ENCODE results near the gene B9D2.

The B9D2 gene

DNA sequence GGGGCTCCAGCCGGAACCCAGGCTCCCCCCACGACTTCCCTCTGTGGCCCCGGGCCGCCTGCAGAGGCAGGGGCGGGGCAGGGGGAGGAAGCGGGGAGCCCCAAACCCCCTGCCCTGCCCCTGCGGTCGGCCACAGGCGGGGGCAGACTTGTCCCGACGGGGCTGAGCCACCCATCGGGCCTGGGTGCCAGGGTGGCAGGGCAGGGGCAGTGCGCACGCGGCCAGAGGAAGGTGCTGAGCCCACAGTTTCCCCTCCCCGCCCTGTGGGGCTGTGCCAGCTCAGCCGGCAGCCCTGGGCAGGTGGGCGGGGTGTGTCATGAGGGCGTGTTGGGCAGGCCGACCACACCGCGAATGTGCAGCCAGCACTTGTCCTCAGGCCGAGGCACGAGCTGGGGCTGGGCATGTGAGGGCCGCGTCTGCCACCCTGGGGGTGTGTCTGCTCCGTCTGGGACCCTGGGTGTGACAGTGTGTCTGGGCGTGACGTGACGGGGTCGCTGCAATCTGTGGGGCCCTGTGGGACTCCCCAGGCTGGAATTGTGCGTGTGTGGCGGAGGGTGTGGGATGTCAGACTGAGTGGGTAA lies 36.3 kb downstream of the B9D2 start:
- peak; percentile 72 to 76 for DNase-seq (ENCODE audit: low read depth in 2 of 2)

DNA sequence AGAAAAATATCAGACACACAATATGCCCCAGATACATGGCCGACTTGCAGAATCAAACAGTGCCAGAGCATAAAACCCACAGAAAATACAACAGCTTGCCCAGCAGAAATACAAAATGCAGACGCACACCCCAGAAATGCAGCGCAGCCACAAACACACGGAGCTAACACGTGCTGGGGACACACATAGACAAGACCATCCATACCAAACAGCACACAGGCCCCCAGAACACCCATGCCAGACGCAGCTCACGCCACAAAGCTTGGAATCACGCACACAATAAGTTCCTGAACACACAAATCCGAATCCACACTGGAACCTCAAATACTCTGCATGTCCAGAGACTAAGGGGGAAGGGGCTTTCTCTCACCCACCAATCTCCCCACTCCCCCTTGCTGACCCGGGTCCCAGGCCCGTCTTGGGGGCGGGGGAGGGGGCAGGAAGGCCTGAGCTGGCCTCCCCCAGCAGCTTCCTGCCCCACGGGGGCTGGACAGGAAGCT lies 36.8 kb downstream of the B9D2 start:
- DNase-seq (ENCODE audit: low read depth in 2 of 2), result no peak

DNA sequence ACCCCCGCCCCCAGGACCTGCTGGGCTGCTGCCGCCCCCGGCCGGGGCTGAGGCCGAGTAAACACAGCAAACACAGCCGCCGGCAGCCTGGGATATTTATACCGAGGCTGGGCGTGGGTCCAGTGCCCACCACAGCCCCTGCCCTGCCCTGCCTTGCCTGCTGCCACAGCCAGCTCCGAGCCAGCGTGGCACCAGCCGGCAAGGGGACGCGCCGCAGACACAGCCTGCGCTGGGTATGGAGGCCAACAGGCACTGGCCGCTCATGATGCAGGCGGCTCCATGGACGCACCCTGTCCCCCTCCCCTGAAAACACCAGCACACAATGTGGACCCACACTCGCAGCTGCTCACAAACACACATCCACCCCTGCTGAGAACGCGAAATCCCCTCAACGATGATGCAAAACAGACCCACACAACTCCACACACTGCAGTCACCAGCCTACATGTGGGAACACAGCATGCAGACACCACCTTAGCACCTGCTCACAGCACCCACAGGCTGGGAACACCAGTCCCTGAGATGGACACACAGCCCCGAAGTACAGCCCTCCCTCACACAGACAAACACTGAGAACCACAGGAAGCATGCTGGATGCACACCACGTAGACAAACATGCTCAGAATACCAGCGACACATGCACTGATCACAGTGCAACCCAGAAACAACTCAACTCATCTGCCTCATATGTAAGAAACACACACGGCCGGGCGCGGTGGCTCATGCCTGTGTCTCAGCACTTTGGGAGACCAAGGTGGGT lies 37.8 kb downstream of the B9D2 start:
- DNase-seq (ENCODE audit: low read depth in 2 of 2), result no peak

DNA sequence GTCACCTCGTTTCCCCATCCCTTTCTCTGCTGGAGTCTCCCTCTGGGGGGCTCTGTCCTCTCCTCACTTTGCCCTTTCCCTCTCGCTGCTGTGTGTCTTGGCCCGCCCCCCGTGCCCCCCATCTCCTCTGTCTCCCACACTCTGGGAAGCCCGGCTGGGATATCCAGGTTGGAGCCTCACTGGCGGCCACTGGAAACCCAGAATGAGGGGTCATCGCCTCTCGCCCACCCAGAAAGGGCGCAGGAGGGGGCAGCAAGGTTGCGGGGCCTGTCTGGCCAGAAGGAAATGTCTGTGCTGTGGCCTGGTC lies 38.4 kb downstream of the B9D2 start:
- DNase-seq (ENCODE audit: low read depth in 2 of 2), result no peak

DNA sequence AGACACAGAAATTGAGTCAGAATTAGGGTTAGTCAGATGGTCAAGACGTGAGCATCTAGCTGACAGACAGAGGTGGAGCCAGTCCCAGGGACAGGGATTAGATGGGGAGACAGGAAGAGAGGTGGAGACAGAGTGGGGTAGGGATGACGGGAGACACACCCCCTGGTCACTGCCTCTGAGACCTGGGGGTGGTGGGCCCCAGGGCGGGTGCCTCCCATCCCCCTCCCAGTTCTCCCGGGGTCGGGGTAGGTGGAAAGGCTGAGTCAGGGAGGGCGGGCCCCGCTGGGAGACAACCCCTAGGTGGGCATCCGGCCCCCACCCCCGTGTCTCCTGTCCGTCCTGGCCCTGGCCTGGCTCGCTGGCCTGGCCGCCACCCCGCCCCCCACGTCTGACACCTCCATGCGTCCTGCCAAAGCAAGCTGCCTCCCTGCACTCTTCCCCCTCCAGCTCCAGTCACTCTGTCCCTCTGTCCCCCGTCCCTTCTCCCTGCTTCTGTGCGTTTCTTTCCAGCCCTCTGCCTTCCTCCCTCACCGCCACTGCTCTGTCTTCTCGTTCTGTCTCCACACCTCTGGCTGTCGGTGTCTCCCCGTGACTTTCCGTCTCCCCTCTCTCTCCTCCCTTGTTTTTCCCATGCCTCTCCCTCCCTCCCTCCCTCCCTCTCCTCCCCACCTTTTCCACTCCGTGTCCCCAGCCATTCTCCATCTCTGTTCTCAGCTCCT lies 38.9 kb downstream of the B9D2 start:
- DNase-seq (ENCODE audit: low read depth in 2 of 2), result no peak

DNA sequence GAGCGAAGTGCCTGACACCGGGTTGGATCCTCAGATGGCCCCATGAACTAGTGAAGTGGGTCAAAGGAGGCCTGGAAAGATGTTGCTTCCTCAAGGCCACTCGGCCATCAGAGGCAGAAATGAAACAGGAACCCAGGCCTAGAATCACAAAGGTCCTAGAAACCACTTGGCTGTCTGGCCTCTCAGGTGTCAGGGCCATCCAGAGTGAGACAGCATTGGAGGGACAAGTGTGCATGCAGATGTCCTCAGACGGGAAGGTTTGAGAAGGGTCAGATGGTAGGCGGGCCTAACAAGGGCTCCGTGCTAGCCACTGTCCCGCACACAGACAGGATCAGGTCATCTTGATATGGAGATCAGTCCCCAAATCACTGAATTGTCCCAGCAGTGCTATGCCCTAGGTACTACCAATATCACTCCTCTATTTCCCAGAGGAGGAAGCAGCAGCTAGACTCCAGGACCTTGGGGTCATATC lies 39.7 kb downstream of the B9D2 start:
- no peak for DNase-seq (ENCODE audit: low read depth in 2 of 2)

DNA sequence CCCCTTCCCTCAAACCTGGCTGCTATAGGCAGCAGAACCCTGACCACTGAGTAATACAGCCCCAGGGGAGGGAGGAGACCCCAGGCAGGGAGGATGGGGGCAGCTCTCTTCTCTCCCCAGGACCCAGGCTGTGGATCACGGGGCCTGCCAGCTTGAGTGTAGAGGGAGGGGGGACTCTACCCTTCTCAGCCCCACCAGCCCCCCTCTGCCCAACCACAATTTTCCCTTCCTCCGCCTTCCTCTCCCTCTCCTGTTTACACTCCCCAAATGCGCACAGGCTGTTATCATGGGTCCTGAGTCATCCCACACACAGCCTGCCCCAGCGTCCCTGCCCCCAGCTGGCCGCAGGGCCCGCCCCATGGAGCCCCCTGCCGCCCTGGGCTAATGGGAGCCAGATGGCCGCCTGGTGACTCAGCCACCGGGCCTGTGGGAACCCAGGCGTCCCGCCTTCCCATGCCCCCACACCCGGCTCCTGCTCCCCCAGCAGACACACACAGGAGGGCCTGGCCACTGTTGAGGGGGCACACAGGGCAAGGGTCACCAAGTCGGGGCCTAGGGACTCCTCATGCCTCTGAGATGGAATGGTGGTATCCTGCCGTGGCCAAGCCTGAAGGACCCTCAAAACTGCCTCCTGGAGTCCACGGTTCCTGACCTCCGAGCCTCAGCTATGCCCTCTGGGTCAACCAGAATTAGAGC lies 40.4 kb downstream of the B9D2 start:
- DNase-seq (ENCODE audit: low read depth in 2 of 2), result no peak

DNA sequence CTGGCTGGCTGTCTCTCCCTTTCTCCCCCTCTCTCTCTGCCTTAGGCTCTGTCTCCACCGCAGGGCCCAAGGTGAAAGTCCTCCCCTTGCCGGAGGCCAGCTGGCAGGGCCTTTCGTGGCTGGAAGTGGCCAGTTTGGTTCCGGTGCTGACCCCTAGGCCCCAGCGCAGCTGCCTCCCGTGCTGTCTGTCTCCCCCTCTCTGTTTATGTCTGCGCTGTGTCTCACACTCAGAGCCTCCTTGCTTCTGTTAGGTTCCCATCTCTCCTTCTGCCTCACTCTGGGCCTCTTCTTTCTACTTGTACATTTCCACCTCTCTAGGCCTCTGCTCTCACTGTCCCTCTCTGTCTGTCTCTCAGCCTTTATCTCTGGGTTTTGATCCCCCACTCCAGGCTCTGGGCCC lies 40.9 kb downstream of the B9D2 start:
- no peak for DNase-seq (ENCODE audit: low read depth in 2 of 2)

DNA sequence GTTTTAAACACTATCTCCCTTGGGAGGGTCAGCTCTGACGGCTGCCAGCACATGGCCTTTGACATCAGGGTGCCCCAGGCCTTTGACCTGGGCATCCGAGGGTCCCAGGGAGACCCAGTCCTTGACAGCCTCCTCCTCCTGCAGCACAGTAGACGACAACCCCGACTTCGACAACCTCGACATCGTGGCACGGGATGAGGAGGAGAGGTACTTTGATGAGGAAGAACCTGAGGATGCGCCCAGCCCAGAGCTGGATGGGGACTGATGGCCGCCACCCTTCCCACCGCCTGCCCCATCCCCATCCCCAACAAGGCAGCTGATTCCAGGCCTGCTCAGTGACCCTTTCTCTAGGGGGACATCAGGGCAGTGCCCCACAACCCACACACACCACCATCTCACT lies 41.5 kb downstream of the B9D2 start:
- DNase-seq (ENCODE audit: low read depth in 2 of 2), result no peak

DNA sequence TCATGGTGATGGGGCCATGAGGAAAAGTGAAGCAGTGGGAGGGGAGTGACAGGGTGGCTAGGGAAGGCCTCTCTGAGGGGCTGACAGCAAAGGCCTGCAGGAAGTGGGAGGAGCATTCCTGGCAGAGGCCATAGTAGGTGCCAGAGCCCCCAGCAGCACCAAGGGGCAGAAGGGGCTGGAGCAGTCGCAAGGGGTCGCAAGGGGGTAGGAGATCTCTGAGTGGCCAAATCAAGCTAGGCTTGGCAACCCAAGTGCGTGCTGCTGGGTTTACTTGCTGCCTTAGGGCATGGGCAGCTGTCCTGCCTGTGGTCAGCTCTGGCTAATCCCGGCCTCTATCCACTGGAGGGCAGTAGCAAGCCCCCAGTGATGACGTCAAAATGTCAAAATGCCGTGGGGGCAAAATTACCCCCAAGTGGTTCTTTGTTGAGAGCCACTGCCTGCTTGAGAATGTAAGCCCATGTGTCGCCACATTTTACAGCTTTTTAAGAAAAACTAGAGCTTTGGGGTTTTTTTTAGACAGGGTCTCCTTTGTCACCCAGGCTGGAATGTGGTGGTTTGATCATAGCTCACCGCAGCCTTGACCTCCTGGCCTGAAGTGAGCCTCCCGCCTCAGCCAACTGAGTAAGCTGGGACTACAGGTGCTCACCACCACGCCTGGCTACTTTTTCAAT lies 42.2 kb downstream of the B9D2 start:
- no peak for DNase-seq (ENCODE audit: low read depth in 2 of 2)

DNA sequence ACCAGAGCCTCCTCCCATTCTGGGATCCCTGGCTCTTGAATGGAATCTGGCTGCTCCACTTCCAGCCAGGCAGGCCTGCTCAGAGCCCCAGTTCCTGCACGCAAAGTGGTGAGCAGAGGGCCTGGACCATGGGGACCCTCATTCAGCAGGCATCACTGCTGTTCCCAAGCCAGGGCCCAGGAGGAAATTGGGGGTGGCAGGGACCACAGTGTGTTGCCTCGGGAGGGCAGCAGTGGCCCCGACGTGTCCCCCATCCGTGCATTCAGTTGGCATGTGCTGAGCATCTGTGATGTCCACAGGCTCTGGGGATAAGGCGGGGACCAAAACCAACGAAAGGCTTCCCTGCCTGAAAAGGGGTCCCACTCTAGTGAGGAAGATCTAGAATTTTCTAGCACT lies 42.7 kb downstream of the B9D2 start:
- DNase-seq (ENCODE audit: low read depth in 2 of 2), result no peak

DNA sequence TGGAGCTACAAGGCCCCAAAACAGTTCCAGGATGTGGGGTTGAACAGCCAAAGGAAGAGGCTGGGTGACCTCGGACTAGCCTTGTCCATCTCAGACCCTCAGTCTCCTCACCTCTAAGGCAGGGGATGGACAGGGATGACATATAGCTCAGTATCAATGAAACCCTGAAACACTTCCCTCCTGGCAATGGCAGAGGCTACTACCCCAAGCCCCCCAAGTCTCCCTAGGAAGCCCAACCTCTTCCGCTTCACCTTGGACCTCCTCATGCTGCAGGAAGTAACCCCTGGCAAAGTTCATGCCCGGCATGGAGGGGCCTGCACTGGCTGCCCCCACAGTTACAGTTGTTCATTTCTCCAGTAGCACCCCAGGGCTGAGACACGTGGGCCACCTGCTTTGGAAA lies 43.4 kb downstream of the B9D2 start:
- no peak for DNase-seq (ENCODE audit: low read depth in 2 of 2)

DNA sequence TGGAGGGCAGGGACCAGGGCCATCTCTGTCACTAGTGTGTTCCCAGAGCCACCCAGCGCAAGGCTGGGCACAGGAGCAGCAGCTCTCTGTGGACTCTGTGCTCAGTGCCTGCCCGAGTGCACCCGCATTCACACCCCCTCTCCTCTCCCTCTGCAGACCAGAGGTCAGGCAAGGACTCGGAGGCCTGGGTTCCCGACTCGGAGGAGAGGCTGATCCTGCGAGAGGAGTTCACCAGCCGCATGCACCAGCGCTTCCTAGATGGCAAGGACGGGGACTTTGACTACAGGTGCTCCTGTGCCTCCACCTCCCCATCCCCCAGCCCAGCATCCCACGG lies 43.8 kb downstream of the B9D2 start:
- no peak for DNase-seq (ENCODE audit: low read depth in 2 of 2)

DNA sequence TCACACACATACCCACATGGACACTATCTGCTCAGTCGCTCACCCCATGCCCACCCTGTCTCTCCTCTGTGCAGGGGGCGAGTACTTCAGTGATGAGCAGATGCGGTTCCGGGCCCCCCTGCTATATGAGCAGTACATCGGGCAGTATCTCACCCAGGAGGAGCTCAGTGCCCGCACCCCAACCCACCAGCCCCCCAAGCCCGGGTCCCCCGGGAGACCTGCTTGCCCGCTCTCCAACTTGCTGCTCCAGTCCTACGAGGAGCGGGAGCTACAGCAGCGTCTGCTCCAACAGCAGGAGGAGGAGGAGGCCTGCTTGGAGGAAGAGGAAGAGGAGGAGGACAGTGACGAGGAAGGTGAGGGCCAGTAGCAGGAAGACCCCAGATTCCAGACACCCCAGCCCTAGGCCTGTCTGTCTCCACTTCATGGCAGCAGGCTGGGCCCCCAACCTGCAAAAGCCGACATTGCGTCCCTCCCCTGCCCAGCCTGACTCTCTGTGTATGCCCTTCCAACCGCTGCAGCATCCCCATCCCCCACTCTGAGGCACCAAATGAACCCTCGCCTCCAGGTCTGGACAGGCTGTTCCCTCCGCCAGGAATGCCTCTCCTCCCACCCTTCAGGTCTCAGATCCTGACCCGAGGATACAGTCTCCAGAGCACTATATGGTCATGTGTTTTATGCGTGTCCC lies 44.3 kb downstream of the B9D2 start:
- no peak for DNase-seq (ENCODE audit: low read depth in 2 of 2)

DNA sequence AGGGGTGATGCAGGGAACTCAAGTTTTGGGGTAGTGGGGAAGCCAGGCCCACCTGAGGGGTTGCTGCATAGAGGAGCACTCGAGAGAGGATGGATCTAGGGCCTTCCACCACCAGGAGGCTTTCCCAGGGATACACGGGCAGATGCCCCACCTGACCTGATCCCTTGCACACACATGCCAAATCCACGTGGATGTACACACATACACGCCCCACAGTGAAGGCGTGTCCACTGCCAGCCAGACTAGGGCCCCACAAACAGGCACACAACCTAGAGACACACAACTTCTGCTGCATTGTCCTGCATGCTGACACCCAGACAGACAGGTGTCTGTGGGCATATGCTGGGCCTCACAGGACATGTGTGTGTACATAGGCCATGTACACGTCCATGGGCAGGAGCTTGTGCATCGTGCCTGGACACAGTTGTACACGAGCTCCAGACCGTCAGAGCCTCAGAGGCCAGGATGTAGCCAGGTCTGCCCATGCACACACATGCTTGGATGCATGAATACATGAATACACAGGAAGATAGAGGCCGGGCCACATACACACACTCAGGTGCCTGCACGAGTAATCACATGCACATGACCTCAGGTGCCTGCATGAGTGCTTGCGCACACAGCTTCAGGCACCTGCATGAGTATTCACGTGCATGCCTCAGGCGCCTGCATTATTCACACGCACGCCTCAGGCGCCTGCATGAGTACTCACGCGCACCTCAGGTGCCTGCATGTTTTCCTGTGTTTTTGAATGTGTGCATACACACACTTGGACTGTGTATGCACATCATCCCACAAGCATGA lies 45.1 kb downstream of the B9D2 start:
- DNase-seq (ENCODE audit: low read depth in 2 of 2), result no peak

DNA sequence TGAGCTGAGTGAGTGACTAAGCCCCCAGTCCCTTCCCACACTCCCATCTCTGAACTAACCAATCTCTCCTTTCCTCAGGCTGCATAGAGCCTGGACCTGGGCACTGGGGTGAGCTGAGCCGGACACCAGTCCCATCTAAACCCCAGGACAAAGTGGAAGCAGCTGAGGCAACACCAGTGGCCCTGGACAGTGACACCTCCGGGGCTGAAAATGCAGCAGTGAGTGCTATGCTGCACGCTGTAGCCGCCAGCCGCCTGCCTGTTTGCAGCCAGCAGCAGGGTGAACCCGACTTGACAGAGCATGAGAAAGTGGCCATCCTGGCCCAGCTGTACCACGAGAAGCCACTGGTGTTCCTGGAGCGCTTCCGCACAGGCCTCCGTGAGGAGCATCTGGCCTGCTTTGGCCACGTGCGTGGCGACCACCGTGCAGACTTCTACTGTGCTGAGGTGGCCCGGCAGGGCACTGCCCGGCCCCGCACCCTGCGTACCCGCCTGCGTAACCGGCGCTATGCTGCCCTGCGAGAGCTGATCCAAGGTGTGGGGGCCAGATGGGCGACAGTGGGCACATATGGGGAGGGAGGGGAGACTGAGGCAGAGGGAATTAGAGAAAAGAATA lies 47.5 kb downstream of the B9D2 start:
- DNase-seq (ENCODE audit: low read depth in 2 of 2), result no peak

DNA sequence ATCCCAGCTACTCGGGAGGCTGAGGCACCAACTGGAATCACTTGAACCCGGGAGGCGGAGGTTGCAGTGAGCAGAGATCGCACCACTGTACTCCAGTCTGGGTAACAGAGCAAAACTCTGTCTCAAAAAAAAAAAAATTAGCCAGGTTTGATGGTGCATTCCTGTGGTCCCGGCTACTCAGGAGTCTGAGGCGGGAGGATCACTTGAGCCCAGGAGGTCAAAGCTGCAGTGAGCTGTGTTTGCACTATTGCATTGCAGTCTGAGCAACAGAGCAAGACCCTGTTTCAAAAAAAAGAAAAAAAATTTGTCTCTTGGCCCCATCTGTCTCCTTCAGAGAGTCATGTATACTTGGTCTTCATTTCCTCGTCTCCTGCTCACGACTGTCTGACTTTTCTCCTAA lies 52.3 kb downstream of the B9D2 start:
- DNase-seq (ENCODE audit: low read depth in 2 of 2), result no peak

DNA sequence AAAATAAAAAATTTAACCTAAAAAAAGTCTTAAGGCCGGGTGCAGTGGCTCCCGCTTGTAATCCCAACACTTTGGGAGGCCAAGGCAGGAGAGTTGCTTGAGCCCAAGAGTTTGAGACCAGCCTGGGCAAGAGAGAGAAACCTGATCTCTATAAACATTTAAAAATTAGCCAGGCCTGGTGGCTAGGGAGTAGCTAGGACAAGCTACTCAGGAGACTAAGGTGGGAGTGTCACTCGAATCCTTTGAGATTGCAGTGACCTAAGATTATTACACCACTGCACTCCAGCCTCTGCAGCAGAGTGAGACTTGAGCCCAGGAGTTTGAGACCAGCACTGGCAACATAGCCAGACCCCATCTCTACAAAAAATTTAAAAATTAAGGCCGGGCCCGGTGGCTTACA lies 52.9 kb downstream of the B9D2 start:
- DNase-seq (ENCODE audit: low read depth in 2 of 2), result no peak

DNA sequence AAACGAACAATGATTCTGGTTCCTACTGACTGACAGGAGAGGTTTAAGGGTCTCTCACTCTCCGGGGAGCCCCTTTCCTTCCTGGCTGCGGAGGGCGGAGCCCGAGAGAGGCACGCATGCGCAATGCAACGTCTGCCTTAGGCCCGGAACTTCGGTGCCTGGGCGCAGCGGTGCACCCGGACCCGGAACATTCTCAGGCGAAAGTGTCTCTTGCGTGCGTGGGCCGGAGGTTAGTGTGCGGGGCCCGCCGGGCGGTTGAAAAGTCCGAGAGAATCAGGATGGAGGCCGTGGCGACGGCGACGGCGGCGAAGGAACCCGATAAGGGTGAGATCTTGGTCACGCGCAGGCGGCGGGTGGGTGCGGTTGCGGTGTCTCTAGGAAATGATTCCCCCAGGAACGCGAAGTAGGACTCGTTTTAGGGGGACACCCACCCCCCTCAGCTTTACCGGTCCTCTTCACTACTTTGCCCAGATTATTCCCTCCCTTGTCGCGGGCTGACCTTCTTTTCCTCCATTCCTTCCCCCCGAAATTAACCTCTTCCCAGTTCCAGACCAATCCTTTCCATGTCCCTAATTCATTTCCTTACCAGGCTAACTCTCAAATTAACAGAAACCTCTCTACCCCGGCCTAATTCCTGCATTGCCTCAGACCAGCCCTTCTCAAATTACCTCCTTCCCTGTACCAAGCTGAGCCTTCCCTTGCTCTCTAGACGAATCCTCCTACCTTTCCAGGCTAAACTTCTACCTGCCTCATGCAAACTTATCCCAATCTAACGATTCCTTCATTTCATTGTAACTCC lies 53.7 kb downstream of the B9D2 start, which contains the start of gene CCDC97:
CCDC97 (plus strand) TSS at position 140 of the 799 bp plus-strand sequence; CDS start at position 279, 139 bp downstream.
- DNase-seq (ENCODE audit: low read depth in 2 of 2), result peak; percentile 82 to 85

Data from stimulated activated CD4-positive, alpha-beta T cell treated with anti-CD3 and anti-CD28 coated beads, Interleukin-1b, Interleukin-23, amount 100 ng/mL, for 4 hours (primary cell).